Calu3 (cell line): ENCODE data around the gene FGF22. TPM values are rescaled to one million over a fixed set of nuclear protein-coding genes. Genes with fewer than 3 reads are reported as not detected.
"Not testable (repeated sequence)": the region's sequence is repeated elsewhere in the genome, so short reads cannot be mapped to it uniquely, and the experiment has no call there.

Experiments used
- BruUV-seq: library from RNA; stranded (reverse); fragments of 400-500 nt; replicated peaks from 2 replicates; lab custom pipeline; 2021; lab: Mats Ljungman, UMichigan
- CTCF ChIA-PET: fragments of 300-600 bp; sonication (Branson Sonifier 250); formaldehyde crosslinking; loops from one replicate; lab custom pipeline; 2022; ENCODE audit warnings: antibody characterized with exemption; lab: Charles Lee
- DNase-seq: peaks from one replicate; pipeline ENCODE4 v3.0.0; 2022
- H3K27ac Mint-ChIP-seq: one replicate; pipeline ENCODE4 v1.8.0; 2022; ENCODE audit warnings: mixed read lengths; ENCODE audit not compliant: unreplicated experiment
- H3K27me3 Mint-ChIP-seq: one replicate; pipeline ENCODE4 v1.8.0; 2022; ENCODE audit warnings: mixed read lengths; ENCODE audit not compliant: unreplicated experiment
- H3K36me3 Mint-ChIP-seq: one replicate; pipeline ENCODE4 v1.8.0; 2022; ENCODE audit warnings: mild to moderate bottlenecking, moderate library complexity, mixed read lengths; ENCODE audit not compliant: insufficient read depth, unreplicated experiment
- H3K4me1 Mint-ChIP-seq: one replicate; pipeline ENCODE4 v1.8.0; 2022; ENCODE audit warnings: mild to moderate bottlenecking, low read depth, mixed read lengths; ENCODE audit not compliant: unreplicated experiment
- H3K4me3 Mint-ChIP-seq: one replicate; pipeline ENCODE4 v1.8.0; 2022; ENCODE audit warnings: mild to moderate bottlenecking, low read depth, moderate library complexity, mixed read lengths; ENCODE audit not compliant: unreplicated experiment
- H3K9me3 Mint-ChIP-seq: one replicate; pipeline ENCODE4 v1.8.0; 2022; ENCODE audit warnings: low read depth, mixed read lengths; ENCODE audit not compliant: unreplicated experiment
- intact Hi-C: fragments of 100-400 bp; cut with micrococcal nuclease; formaldehyde crosslinking; loops from one replicate; pipeline ENCODE4 v1.10.0; 2022; ENCODE audit not compliant: unreplicated experiment
- total RNA-seq: library from RNA; stranded (reverse); gene quantifications from 2 replicates; pipeline ENCODE4 v1.2.3, GENCODE V29; 2022
- TF ChIP-seq, protein P1 (sequence below): fragments of 200-600 bp; IDR thresholded peaks from one replicate; pipeline ENCODE4 v1.8.0; 2022; ENCODE audit warnings: antibody characterized with exemption; ENCODE audit not compliant: unreplicated experiment

Gene FGF22
- total RNA-seq, 1 experiment from 2014 or later, result 0.24 TPM

DNA sequence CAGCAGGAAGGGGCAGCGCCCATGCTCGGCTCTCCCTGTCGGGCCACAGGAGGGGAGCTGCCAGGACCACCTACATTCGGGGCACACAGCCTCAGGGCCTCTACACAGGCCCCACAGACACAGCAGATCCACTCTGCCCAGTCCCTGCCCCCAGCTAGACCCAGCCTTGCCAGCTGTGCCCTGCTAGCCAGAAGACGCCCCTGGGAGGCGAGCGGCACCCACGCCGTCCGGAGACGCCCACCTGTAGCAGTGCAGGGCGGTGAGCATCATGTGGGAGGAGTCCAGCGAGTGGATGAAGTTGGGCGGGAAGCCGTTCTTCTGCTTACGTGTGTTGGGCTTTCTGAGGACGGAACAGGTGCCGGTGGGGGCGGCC, 21.4 kb upstream of the FGF22 start:
- TF ChIP-seq, protein P1, sequence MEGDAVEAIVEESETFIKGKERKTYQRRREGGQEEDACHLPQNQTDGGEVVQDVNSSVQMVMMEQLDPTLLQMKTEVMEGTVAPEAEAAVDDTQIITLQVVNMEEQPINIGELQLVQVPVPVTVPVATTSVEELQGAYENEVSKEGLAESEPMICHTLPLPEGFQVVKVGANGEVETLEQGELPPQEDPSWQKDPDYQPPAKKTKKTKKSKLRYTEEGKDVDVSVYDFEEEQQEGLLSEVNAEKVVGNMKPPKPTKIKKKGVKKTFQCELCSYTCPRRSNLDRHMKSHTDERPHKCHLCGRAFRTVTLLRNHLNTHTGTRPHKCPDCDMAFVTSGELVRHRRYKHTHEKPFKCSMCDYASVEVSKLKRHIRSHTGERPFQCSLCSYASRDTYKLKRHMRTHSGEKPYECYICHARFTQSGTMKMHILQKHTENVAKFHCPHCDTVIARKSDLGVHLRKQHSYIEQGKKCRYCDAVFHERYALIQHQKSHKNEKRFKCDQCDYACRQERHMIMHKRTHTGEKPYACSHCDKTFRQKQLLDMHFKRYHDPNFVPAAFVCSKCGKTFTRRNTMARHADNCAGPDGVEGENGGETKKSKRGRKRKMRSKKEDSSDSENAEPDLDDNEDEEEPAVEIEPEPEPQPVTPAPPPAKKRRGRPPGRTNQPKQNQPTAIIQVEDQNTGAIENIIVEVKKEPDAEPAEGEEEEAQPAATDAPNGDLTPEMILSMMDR, result no peak
- BruUV-seq, result no TSS peak
- no peak for DNase-seq
- H3K4me1 Mint-ChIP-seq, result no peaks in the 10 kb centered on the region
- intact Hi-C loops, result no loop called here
- H3K27me3 Mint-ChIP-seq, result no peaks in the 10 kb centered on the region
- peaks cover 17% of the 10 kb centered on the region for H3K36me3 Mint-ChIP-seq
- H3K4me3 Mint-ChIP-seq, result no peak overlapping the region
- H3K27ac Mint-ChIP-seq, result no peak overlapping the region
- no peaks in the 10 kb centered on the region for H3K9me3 Mint-ChIP-seq
- CTCF ChIA-PET, result no interaction called here

DNA sequence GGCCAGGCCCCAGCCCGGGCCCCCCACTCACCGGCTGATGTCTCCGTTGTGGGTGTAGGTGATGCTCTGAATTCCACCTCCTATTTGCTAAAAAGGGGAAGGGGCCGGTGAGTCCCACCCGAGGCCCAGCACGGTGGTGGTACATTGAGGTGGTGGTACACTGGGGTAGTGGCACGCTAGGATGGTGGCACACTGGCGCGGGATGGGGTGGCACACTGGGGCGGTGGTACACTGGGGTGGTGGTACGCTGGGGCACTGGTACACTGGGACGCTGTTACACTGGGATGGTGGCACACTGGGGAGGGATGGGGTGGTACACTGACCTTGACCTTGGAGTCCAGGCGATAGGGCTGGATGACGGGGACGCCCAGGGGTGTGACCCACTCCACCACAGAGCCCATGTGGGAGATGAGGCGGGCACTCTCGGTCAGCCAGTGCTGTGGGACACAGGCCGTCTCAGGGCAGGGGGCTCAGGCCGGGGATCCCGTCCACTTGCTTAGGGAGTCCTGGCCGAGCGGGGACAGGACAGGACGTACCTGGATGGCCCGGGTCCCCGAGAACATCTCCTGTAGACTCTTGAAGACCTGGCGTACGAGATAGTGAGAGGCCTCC, 20.9 kb upstream of the FGF22 start:
- Mint-ChIP-seq H3K27me3 (no peaks in the 10 kb centered on the region), H3K9me3 (no peaks in the 10 kb centered on the region), H3K4me1 (no peaks in the 10 kb centered on the region), H3K36me3 (peaks cover 22% of the 10 kb centered on the region), H3K27ac (no peak overlapping the region), H3K4me3 (no peak overlapping the region)
- TF ChIP-seq, protein P1, result no peak
- CTCF ChIA-PET, result no interaction called here
- BruUV-seq, result no TSS peak
- intact Hi-C loops, result no loop called here
- no peak for DNase-seq

- peaks cover 22% of the 10 kb centered on the region for H3K36me3 Mint-ChIP-seq
Observed at GRCh38 chr19:619286-620002, 20.2 kb upstream of the FGF22 start.

DNA sequence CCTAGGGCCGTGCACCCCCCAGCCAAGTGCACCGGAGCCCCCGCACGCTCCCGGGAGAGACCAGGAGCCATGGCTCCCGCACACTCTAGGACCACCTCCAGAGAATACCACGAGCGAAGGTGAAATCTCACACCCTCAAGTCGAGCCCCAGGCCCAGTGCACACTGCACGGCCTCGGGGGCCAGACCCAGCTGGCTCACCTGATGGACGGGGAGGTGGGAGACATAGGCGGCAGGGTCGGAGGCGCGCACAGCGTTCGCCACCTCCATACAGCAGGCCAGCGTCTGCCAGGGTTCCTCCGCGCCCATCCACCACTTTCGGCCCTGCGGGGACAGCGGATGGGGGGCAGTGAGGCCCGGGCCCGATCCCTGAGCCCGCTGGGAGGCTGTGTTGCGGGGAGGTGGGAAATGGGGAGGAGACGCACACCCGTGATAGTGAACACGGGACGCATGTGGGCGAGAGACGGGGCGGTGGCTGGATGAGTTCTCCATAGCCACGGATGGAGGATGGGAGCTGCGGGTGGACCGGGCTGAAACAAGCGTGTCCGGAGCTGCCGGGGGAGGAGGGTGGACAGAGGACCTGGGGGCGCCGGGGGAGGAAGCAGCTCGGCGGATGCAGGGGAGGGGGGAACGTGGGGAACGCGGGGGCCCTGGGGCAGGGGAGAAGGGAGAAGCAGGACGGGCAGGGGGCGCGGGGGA, 19.4 kb upstream of the FGF22 start:
- no TSS peak for BruUV-seq
- H3K27me3 Mint-ChIP-seq, result no peaks in the 10 kb centered on the region
- intact Hi-C loops, result no loop called here
- no peak for DNase-seq
- H3K4me3 Mint-ChIP-seq, result no peak overlapping the region
- peaks cover 25% of the 10 kb centered on the region for H3K36me3 Mint-ChIP-seq
- TF ChIP-seq, protein P1, result no peak
- H3K9me3 Mint-ChIP-seq, result no peaks in the 10 kb centered on the region
- CTCF ChIA-PET, result interaction anchor here (0.6 kb wide), 1 partner anchor 46 kb away, joined by 3 read pairs; no protein-coding TSS in a partner anchor
- H3K4me1 Mint-ChIP-seq, result no peaks in the 10 kb centered on the region
- H3K27ac Mint-ChIP-seq, result no peak overlapping the region

More at GRCh38 chr19:619286-620002, 20.2 kb upstream of the FGF22 start:
- H3K4me1 Mint-ChIP-seq, result no peaks in the 10 kb centered on the region
- CTCF ChIA-PET, result no interaction called here
- H3K9me3 Mint-ChIP-seq, result no peaks in the 10 kb centered on the region
- H3K27me3 Mint-ChIP-seq, result no peaks in the 10 kb centered on the region
- no peak for DNase-seq
- no peak overlapping the region for H3K27ac Mint-ChIP-seq
- no TSS peak for BruUV-seq
- no peak overlapping the region for H3K4me3 Mint-ChIP-seq
- TF ChIP-seq, protein P1, result no peak
- intact Hi-C loops, result no loop called here

- intact Hi-C loops, BruUV-seq, H3K27ac Mint-ChIP-seq, H3K9me3 Mint-ChIP-seq, CTCF ChIA-PET, H3K4me1 Mint-ChIP-seq, DNase-seq, H3K4me3 Mint-ChIP-seq, H3K27me3 Mint-ChIP-seq: not testable (repeated sequence)
- H3K36me3 Mint-ChIP-seq, result peaks cover 33% of the 10 kb centered on the region
Observed at GRCh38 chr19:621191-621590, 18.5 kb upstream of the FGF22 start.
